GM12872 (cell line): Measurements from ENCODE around the gene CSPG5.

Experiments
- TF ChIP-seq, protein P1 (sequence below): IDR thresholded peaks from 3 replicates; pipeline ENCODE4 v1.5.1; 2011; ENCODE audit warnings: low read depth, mild to moderate bottlenecking, low read length, moderate library complexity; ENCODE audit not compliant: insufficient read depth

The CSPG5 gene

DNA sequence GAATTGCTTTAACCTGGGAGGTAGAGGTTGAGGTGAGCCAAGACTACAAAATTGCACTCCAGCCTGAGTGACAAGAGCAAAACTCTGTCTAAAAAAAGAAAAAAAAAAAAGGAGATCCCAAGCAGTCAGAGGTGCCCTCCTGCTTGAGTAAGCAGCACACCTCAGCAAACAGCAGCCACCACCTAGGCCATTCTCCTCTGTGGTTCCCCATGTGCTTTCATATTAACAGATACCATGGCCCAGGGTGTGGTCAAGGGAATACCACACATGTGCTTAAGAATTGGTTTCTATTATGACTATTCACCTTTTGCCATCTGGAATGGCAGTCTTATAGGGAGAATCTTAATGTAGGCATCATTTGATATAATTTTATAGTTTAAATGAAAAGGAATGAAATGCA is 24.7 kb upstream of the CSPG5 start:
- TF ChIP-seq, protein P1, sequence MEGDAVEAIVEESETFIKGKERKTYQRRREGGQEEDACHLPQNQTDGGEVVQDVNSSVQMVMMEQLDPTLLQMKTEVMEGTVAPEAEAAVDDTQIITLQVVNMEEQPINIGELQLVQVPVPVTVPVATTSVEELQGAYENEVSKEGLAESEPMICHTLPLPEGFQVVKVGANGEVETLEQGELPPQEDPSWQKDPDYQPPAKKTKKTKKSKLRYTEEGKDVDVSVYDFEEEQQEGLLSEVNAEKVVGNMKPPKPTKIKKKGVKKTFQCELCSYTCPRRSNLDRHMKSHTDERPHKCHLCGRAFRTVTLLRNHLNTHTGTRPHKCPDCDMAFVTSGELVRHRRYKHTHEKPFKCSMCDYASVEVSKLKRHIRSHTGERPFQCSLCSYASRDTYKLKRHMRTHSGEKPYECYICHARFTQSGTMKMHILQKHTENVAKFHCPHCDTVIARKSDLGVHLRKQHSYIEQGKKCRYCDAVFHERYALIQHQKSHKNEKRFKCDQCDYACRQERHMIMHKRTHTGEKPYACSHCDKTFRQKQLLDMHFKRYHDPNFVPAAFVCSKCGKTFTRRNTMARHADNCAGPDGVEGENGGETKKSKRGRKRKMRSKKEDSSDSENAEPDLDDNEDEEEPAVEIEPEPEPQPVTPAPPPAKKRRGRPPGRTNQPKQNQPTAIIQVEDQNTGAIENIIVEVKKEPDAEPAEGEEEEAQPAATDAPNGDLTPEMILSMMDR = no peak

- TF ChIP-seq, protein P1 = no peak
These were observed 22.6 kb upstream of the CSPG5 start for GRCh38 chr3:47601281-47601680.

- TF ChIP-seq, protein P1 = no peak
These were observed 16.1 kb upstream of the CSPG5 start for GRCh38 chr3:47594792-47595191.

DNA sequence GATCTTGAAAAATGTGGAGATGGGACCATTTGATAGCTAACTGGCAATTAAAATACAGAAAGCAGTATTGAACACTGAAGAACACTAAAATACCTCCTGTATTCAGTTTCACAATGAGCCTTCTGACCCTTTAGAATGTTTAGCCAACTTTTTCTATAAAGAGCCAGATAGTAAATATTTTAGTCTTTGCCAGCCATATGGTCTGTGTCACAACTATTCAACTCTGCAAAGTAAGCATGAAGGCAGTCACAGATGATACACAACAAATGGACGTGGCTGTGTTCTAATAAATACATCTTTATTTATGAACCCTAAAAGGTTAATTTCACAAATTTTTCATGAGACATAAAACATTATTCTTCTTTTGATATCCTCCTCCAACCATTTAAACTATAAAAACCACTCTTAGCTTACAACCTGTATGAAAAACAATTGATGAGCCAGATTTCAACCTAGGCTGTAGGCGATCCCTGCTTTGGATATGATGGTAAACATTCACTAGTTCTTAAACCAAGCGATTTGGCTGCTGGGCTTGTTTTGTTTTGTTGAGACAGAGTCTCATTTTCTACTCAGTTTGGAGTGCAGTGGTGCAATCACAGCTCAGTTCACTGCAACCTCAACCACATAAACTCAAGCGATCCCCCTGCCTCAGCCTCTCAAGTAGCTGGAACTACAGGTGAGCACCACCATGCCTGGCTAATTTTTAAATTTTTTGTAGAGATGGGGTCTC is 13.6 kb upstream of the CSPG5 start:
- TF ChIP-seq, protein P1 = no peak

DNA sequence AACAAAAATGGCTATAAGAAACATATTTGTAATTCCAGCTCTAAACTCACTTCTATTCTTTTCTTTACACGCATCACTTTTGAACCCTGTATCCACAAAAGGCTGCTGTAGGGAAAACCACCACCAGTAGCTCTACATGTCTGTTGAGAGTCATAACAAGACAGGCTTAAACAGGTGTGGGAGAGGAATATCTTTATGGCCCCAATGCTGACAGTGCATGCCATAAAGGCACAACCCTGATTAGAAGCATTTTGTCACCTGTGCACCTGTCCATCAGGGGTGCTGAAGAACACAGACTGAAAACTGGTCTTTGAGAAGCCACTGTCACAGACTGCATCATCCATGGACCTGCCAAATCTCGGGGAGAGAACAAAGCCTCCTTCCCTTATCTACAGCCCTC is 11.6 kb upstream of the CSPG5 start:
- TF ChIP-seq, protein P1 = no peak

GRCh38 chr3:47588587-47588986 is 9.9 kb upstream of the CSPG5 start:
- TF ChIP-seq, protein P1 = no peak

DNA sequence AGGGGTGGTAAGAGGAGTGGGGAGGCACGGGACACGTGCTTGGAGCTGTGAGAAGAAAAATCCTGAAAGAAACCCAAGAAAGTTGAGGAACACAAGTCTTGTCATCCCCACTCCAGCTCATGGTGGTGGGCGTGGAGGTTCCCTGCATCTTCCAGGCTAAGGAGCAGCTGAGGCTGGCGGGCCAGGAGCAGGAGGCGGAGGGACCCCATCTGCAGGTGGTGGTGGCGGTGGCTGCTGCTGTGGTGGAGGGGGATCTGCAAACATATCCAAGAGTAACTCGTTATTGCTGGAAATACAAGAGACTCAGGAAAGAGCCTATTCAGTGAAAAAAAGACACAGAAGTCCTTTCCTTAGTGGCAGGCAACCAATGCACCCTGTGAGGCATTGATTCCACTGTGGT is 9.4 kb upstream of the CSPG5 start:
- TF ChIP-seq, protein P1 = no peak
